Germinal center (tissue), 1 donor: ENCODE results near the gene LIN7A.

Experiments used
- DNase-seq: peaks from one replicate; pipeline ENCODE4 v3.0.0; 2012; ENCODE audit warnings: mixed read lengths, low spot score

The LIN7A gene, protein sequence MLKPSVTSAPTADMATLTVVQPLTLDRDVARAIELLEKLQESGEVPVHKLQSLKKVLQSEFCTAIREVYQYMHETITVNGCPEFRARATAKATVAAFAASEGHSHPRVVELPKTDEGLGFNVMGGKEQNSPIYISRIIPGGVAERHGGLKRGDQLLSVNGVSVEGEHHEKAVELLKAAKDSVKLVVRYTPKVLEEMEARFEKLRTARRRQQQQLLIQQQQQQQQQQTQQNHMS

DNA sequence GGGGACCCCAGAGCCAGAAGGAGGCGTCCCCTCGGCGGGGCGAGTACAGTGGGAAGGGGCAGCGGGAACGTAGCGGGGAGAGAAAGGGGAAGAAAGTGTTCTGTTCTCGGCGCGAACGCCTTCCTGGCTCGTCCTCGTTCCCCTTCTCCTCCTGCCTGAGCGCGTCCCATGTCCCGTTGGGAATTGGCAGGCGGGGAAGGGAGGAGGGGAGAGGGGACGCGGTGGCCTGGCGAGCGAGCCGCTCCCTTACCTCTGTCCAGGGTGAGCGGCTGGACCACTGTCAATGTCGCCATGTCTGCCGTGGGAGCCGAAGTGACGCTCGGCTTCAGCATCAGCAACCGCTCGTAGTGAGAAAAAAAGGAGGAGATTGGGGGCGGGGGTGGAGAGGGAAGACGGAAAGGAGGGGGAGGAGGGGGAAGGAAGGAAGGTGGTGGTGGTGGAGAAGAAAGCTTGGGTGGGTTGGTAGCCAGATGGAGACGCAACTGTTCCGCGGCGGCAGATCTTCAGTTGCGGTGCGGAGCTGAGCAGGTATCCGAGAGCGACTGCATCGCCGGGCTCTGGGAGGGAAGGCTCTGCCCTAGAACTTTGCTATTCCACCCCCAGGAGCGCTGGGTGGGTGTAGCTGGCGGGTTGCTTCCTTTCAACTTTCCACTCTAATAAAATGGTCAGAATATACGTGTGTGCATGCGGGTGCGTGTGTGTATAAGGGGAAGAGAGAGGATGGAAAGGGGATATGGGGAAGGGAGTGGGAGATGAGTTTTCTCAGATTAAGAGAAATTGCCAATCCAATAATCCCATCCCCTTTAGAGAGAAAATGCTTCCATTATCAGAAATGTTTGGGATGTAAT lies at the start of gene LIN7A:
Gene LIN7A (minus strand): TSS at position 544 of the 848 bp plus-strand sequence. CDS start 212 bp downstream, at position 332.
- no peak for DNase-seq

DNA sequence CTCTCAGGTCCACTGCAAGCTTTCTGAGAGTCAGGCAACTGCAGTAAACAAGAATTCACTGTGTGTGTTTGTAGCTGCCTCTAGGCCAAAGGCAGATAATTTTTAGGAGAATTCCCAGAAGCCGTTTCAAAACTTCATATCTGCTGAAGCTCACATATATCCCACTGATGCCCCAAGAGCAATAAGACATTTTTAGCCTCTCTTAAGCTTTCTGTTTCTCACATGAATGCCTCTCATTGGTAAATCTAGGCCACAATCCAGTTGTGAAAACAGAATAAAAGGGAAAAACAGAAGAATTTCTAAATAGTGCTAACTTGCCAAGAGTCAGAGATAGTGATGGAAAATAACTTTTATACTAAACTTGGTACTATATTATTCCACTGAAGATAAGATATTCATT lies 48.5 kb upstream of the LIN7A start:
- DNase-seq: no peak

DNA sequence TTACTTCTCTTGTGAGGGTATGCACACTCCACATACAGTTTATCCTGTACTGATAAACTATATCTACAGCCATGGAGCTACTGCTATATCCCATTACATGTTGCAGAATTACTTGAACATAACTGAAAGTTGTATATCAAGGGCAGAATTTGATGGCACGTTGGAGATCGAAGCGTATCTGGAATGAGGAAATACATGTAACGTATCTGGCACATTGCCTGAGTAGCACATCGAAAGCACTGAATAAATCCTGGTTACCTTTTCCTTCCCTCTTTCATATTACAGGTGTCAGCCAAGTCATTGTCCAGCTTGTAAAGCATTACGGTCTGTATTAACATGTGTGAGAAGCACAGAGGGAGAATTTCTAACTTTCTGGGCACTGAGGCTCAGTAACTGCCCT lies 42.1 kb upstream of the LIN7A start:
- no peak for DNase-seq

DNA sequence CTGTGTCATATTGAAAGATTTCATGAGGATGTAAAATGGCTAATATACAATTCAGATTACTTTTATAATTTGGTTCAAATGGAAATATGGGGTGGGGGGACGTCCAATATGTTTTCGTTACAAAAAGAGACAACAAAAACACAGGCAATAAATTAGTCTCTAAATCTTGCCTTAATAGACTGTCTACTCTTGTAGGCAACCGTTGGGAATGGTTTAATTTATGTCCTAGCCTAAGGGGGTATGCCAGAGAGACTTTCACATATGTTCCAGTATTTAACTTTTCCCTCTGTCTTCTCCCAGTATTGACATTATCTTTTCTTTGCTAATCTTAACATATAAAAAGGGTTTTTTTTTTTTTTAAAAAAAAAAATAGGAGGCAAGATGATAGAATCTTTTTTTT lies 41.5 kb upstream of the LIN7A start:
- DNase-seq: no peak

DNA sequence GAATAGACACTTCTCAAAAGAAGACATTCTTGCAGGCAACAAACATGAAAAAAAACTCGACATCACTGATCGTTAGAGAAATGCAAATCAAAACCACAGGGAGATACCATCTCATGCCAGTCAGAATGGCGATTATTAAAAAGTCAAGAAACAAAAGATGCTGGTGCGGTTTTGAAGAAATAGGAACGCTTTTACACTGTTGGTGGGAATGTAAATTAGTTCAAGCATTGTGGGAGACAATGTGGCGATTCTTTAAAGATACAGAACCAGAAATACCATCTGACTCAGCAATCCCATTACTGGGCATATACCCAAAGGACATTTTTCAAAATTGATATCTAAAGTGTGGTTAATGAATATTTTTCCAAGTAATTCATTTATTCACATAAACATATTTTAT lies 39.6 kb upstream of the LIN7A start:
- DNase-seq: no peak

DNA sequence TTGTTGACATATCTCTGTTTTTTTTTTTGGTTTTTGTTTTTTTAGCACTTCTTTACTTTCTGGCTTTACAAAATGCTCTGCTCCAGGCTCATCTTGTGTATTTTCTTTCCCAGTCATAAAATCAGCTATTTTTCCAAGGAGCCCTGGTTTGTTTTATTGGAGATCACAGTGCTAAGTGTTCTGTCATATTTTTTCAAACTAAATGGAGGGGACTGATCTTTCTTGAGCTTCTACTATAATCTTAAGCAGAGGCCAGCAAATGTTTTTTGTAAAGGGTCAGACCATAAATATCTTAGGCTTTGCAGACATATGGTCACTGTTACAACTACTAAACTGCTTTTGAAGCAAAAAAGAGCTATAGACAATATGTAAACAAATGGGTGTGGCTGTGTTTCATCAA lies 30.6 kb upstream of the LIN7A start:
- no peak for DNase-seq

DNA sequence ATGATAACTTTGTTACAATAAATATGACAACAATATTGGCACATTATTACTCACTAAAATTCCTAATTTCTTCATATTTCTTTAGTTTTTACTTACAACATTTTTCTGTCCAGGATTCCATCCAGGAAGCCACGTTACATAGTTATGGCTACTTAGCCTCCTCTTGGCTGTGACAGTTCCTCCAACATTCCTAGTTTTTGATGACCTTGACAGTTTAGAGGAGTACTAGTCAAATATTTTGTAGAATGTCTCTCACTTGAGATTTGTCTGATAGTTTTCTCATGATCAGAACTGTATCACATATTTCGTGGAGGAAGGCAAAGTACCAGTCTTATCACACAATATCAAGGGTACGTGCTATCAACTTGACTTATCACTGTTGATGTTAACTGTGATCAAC lies 29.8 kb upstream of the LIN7A start:
- DNase-seq: no peak

DNA sequence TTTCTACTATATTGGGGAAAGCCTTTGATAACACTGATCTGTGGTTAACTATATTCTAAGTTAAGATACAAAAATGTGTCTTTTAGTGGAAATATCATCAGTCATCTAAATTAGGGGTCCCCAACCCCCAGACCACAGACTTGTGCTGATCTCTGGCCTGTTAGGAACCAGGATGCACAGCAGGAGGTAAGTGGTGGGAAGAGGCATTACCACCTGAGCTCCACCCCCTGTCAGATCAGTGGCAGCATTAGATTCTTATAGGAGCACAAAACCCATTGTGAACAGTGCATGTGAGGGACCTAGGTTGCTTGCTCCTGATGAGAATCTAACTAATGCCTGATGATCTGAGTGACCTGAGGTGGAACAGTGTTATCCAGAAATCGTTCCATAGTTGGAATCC lies 28.3 kb upstream of the LIN7A start:
- no peak for DNase-seq

DNA sequence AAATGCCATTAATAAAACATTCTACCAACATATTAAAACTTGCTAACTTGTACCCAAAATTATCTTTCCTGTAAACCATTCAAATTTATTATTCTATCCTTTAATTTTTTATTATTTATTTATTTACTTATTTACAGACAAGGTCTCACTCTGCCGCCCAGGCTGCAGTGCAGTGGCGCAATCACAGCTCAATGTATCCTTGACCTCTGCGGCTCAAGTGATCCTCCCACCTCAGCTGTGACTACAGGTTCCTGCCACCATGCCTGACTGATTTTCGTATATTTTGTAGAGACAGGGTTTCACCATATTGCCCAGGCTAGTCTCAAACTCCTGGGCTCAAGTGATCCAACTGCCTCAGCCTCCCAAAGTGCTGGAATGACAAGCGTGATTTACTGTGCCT lies 20.4 kb upstream of the LIN7A start:
- no peak for DNase-seq

DNA sequence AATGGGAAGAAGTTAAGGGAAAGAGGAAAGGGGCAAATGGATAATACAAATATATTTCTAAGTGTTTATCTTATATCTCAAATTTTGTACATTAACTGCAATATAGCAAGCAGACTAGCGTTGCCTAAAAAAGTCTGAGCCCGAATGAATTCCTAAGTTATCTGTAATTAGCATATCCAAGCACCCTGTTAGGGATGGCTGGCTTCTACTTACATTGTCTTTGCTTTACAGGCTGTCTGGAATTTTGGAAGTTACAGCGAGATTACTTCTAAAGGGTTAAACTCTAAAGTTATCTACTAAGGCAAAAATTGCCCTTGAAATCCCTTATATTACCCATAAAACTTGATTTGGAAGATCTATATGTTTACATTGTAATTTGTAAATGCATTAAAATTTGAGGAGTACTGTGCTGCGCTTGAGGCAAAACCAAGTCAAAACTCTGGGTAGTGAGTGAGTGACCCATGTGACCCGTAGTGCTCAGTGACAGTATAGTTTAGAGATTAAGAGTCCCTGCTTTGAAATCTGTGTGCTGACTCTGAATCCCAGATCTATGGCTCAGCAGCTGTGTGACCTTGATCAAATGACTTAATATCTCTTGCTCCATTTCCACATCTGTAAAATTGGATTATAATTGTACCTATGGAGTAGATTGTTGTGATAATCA lies 17.3 kb upstream of the LIN7A start:
- DNase-seq: no peak

DNA sequence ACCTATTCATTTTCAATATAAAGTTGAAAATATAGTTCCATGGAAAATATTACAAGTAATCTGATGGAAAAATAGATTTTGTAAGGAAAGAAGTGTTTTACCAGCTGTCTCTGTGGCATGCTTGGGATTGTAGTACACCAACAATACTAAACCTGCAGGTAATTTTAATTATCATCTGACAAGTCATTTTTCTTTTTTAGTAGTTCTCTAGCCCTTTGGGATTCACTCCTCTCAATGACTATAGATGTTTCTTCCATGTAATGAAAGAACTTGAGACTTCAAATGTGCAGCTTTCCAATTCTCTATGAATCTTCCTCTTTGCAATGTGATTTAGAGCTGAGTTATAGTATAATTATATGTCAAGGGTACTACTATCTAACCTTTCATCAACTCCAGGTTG lies 14.7 kb upstream of the LIN7A start:
- DNase-seq: no peak

DNA sequence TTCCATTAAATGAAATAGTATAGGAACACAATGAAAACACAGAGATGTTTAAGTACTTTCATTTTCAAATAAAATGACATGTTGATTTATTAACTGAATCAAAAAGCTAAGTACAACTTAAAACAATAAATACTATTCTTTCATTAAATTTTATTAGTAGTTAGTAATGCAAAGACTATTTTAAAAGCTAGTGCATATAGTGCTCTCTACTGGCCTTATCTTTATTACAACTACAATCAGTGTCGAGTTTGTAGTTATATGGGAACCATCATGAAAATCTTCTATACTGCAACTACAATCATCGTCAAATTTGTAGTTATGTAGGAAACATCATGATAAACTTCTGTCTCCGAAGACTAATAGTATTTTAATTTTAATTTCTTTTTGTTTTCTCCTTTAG lies 8.9 kb upstream of the LIN7A start:
- DNase-seq: no peak

DNA sequence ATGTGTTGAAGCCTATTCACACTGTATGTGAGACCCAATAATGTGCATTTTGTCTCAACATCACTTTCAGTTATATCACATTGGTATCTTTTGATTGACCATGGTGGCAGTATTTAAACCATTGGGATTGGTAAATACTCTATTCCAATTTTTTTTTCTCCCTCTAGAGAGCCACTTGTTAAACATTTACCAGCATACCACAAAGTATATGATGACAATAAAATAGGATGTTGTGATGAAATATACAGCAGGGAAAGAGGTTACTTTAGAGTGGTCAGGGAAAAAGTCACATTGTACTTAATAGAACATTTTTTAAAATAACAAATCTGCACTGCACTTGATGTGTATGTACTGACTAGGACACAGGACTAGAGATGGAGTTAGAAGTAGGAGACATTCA lies 5.6 kb upstream of the LIN7A start:
- no peak for DNase-seq

DNA sequence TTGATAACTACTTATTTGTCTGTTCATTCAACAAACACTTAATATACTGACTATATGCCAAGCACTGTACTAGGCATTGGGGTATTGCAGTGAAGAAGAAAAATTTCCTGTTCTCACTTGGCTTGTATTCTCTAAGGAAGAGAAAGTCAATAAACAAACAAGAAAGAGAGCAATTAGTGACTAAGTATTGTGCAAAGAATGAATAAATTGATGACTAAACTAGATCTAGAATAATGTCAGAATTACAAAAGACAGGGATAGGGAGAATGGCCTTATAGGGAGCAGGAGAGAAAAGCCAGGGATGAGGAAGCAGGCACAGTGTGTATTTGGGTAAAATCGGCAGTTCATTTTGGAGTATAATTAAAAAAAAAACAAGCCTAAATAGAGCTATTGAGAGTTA lies 4.2 kb upstream of the LIN7A start:
- DNase-seq: no peak

DNA sequence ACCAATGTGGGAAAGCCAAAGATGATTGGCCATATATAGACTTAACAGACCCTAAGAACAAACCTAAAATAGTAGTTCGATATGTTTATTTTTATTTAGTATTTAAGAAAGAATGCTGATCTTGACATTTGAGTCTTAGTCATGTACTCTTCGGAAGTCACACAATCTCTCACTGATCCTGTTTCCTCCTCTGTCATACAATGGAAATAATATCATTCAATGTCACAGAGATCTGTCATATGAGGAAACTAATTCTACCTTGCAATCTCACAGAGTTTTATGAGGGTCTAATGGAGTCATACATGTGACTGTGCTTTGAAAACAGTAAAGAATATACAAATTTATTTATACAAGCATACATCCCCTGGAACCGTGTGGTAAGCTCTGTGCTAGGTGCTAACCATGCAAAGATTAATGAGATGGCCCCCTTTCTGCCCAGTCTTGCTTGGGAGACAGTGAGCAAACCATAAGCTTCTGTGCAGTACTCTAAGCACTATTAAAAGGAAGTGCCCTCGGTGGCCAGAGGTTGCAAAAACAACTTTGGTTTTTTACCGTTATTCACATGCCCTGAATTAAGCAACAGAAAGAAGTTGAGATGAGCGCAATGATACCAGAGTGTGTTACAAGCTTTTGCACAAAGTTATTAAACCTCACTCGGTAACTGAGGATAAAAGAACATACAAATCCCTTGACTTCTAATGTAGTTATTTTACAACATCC lies 1.7 kb upstream of the LIN7A start:
- DNase-seq: no peak

DNA sequence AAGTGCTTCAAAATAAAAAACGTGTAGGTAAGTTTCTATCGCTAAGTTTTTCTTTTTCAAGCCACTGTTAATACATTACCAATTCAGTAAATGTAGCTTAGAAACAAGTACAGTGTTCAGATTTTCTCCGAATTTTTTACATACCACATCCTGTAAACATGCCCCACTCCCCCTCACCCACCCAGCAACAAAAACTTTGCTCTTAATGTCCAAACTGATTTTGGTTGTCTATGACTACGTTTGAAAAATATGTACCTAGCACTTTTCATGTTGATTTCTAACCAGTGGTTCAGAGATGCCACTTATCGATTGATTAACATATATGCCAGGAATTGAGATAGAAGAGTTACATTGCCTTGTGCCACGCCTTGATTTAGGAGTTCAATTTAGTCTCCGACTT lies 663 bp upstream of the LIN7A start:
- DNase-seq: no peak

DNA sequence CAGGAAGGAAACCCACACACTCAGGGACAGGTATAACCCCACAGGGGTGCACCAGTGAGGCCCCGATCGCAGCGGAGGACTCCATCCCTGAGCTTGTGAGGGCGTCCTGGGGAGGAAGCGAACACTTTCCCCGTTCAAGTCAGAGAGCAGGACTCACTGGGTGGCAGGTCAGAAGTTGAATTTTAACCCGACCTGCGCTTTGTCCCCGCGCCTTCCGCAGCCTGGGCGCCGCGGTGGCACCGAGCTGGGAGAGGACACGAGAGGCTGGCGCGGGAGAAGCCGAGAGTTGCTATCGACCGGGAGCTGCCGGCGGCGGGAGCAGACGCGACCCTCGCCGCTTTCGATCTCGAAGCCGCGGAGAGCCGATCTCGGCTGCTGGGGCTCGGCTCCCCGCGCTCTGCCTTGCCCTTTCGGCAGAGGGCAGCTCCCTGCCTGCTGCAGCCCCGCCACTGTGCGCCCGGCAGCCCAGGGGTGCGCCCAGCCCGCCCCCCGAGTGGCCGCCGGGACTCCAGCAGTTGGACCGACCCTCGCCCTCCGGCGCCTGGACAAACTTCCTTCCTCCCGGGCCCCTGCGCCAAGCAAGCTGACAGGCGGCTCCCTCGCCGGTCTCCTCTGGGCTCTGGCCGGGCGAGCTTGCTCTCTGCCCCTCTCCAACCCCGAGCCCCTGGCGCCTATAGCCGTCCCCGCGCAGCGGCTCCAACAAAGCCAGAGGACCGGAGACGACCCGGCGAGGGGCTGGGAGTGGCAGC lies 918 bp downstream of the LIN7A start:
- peak; percentile 3 for DNase-seq

DNA sequence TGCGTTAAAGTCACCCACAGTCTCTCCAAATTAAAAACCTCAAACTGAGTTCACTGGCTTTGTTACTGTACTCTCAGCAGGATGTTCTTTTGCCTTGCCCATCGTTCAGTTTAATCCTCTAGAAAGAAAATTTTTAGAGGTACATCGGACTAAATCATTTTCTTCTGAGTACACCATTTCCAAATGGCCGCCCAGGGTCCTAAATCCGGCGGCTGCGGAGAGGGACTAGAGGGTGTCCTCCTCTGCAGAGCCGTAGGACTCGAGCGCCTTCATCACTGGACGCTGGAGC lies 1.4 kb downstream of the LIN7A start:
- no peak for DNase-seq

DNA sequence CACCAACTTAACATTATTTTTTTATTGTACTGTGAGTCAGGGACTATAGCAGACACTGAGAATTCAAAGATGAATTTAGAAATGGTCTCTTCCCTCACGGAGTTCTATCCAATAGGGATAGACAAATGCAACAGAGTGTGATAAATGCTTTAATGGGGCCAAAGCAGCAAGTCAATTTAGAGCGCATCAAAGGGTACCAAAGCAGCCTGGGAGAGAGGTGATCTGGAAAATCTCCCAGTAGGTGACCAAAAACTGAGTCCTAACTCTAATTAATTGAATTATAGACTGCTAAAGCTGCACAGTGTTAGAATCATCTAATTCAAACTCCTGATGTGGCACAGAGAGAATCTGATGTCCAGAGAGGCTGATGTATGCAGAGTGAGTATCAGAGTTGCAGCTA lies 2.6 kb downstream of the LIN7A start:
- DNase-seq: no peak

DNA sequence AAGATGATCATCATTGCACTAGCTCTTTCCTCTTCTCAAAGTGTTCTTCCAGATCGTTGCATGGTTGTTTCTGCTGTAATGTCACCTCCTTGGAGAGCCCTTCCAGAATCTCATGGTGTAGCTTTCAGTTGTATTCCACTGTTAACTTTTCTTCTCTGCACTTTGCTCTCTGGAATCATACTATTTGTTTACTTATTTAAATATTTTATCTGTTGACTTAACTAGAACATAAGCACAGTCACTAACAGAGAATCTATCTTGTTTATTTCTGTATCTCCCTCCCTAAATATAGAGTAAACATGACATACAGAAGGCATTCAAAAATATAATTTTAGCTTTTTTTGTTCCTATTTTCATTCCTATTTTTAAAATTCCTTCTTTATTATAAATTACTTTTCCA lies 11.8 kb downstream of the LIN7A start:
- no peak for DNase-seq

DNA sequence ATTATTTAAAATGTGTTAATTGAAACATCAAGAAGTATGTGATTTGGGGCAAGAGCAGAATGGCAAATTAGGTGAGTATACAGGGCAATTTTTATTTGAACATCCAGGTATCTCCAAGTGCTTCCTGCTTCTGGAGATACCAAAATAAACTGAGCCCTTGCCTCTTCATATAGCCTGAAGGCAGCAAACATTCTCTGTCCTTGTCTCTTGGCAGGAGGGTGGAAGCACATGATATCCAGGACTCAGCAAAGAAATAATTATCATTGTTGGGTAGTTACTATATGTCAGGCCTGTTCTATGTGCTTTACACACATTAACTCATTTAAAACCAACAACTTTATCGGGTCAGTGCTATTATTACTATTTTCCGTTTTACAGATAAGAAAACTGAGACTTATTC lies 12.5 kb downstream of the LIN7A start:
- no peak for DNase-seq

DNA sequence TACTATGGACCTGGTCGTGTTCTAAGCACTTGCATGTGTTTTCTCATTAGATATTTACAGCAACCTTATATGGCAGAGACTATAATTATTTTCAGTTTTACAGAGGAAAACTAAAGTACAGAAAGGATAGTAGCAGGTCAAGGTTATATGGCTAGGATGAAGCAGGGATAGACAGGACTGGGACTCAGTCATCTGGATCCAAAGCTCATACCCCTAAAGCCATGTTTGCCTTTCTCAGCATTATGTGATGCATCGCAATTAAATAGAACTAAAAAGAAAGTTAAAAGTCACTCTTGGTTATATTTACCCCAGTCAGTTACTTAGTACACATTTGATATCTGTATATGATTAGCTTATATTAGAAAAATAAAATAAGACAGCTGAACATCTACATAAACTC lies 13.3 kb downstream of the LIN7A start:
- no peak for DNase-seq
